ENCODE data around the gene TMEM125. TPM values are rescaled to one million over a fixed set of nuclear protein-coding genes. Genes with fewer than 3 reads are reported as not detected.

Gene TMEM125
- total RNA-seq, 1 experiment from 2014 or later: not detected

- in situ Hi-C loops (cut with HindIII; ENCODE audit: low pct_unique_long_range_greater_than_20kb, low sequenced_read_pairs) (no loop called here), intact Hi-C loops (cut with micrococcal nuclease; ENCODE audit: unreplicated experiment) (no loop called here)
- no peaks in the 10 kb centered on the region for H3K9me3 ChIP-seq (ENCODE audit: control insufficient read depth, insufficient read depth, low read depth, low read length)
- CTCF ChIA-PET: no interaction called here
- POLR2A ChIA-PET: no interaction called here
- H3K36me3 ChIP-seq (ENCODE audit: control insufficient read depth, insufficient read depth, low read length): no peaks in the 10 kb centered on the region
- H3K27ac ChIP-seq (ENCODE audit: low read length): no peak overlapping the region
- TF ChIP-seq REST (IDR thresholded peaks at IDR 0.05; ENCODE audit: insufficient read depth in 1 of 2, low read depth in 2 of 2, low read length in 1 of 2) (no peak), SIN3A (IDR thresholded peaks at IDR 0.05; ENCODE audit: borderline replicate concordance, insufficient read depth, low read depth, low read length) (no peak), POLR2AphosphoS5 (IDR thresholded peaks at IDR 0.05; ENCODE audit: low read depth, low read length) (no peak), CTCF (IDR thresholded peaks at IDR 0.05) (no peak), TCF7L2 (IDR thresholded peaks at IDR 0.05; ENCODE audit: low read depth, low read length) (no peak)
- DNase-seq (ENCODE audit: low read depth, low spot score) (no peak), ATAC-seq (no peak)
- H3K27me3 ChIP-seq (ENCODE audit: control insufficient read depth, insufficient read depth, low read length): no peaks in the 10 kb centered on the region
- no TSS peak for BruUV-seq (replicated peaks)
- no peak overlapping the region for H3K4me3 ChIP-seq (ENCODE audit: low read depth in 2 of 2, low read length in 2 of 2)
- H3K4me1 ChIP-seq (ENCODE audit: control insufficient read depth, insufficient read depth, low read length): no peaks in the 10 kb centered on the region
Measured at GRCh38 chr1:43270421-43271095, 775 bp downstream of the TMEM125 start.

GRCh38 chr1:43271186-43272118 lies 1.7 kb downstream of the TMEM125 start:
- intact Hi-C loops (cut with micrococcal nuclease; ENCODE audit: unreplicated experiment): no loop called here
- Histone ChIP-seq H3K36me3 (ENCODE audit: control insufficient read depth, insufficient read depth, low read length) (no peaks in the 10 kb centered on the region), H3K9me3 (ENCODE audit: control insufficient read depth, insufficient read depth, low read depth, low read length) (no peaks in the 10 kb centered on the region), H3K4me1 (ENCODE audit: control insufficient read depth, insufficient read depth, low read length) (no peaks in the 10 kb centered on the region), H3K27me3 (ENCODE audit: control insufficient read depth, insufficient read depth, low read length) (no peaks in the 10 kb centered on the region), H3K27ac (ENCODE audit: low read length) (no peak overlapping the region), H3K4me3 (ENCODE audit: low read depth in 2 of 2, low read length in 2 of 2) (no peak overlapping the region)
- TF ChIP-seq CTCF (IDR thresholded peaks at IDR 0.05): no peak
- TF ChIP-seq SIN3A (IDR thresholded peaks at IDR 0.05; ENCODE audit: borderline replicate concordance, insufficient read depth, low read depth, low read length): no peak
- no peak for TF ChIP-seq REST (IDR thresholded peaks at IDR 0.05; ENCODE audit: insufficient read depth in 1 of 2, low read depth in 2 of 2, low read length in 1 of 2)
- DNase-seq (ENCODE audit: low read depth, low spot score) (no peak), ATAC-seq (no peak)
- CTCF ChIA-PET: no interaction called here
- in situ Hi-C loops (cut with HindIII; ENCODE audit: low pct_unique_long_range_greater_than_20kb, low sequenced_read_pairs): no loop called here
- POLR2A ChIA-PET: no interaction called here
- no TSS peak for BruUV-seq (replicated peaks)
